C4-2B (cell line): ENCODE measurements around the gene GRM4.

Experiments used
- H3K27ac ChIP-seq: fragments of 450-650 bp; 2 replicates; pipeline ENCODE4 v1.5.1; 2017
- ZFX ChIP-seq: fragments of 450-650 bp; IDR thresholded peaks from 2 replicates; pipeline ENCODE4 v1.6.1; 2017
- TF ChIP-seq, protein P1 (sequence below): fragments of 450-650 bp; conservative IDR thresholded peaks from 2 replicates; pipeline ENCODE4 v1.5.1; 2017; ENCODE audit warnings: mild to moderate bottlenecking

GRM4 gene

DNA sequence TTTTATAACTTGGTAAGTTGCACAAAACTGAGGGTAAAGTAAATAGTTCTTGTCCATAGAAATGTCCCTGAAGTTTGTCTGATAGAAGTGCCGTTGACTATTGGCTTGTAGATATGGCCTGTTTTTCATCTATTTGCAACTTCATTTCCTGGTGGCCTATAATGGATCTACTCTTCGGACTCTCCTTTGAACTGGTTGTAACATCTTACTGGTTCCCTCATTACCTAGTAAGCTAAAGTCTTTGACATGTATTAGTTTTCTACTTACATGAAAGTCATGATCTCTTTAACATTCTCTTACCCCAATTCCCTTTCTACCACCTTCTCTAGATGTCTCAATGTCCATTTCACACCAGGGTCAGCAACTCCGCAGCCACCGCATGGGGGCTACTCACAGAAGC, 146.3 kb downstream of the GRM4 start:
- no peak overlapping the region for H3K27ac ChIP-seq
- TF ChIP-seq ZFX = no peak
- TF ChIP-seq, protein P1, sequence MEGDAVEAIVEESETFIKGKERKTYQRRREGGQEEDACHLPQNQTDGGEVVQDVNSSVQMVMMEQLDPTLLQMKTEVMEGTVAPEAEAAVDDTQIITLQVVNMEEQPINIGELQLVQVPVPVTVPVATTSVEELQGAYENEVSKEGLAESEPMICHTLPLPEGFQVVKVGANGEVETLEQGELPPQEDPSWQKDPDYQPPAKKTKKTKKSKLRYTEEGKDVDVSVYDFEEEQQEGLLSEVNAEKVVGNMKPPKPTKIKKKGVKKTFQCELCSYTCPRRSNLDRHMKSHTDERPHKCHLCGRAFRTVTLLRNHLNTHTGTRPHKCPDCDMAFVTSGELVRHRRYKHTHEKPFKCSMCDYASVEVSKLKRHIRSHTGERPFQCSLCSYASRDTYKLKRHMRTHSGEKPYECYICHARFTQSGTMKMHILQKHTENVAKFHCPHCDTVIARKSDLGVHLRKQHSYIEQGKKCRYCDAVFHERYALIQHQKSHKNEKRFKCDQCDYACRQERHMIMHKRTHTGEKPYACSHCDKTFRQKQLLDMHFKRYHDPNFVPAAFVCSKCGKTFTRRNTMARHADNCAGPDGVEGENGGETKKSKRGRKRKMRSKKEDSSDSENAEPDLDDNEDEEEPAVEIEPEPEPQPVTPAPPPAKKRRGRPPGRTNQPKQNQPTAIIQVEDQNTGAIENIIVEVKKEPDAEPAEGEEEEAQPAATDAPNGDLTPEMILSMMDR = no peak

DNA sequence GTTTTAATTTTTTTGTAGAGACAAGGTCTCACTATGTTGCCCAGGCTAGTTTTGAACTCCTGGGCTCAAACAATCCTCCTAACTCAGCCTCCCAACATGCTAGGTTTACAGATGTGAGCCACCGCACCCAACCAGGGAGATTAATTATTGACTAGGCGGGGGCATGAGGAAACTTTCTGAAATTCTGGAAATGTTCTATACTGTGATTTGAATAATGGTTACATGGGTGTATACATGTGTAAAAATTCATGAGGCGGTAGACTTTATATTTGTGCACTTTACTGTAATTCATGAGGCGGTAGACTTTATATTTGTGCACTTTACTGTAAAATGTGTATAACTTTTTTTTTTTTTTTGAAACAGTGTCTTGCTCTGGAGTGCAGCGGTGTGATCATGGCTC, 147.2 kb downstream of the GRM4 start:
- no peak for TF ChIP-seq ZFX
- TF ChIP-seq, protein P1 = no peak
- H3K27ac ChIP-seq = no peak overlapping the region

DNA sequence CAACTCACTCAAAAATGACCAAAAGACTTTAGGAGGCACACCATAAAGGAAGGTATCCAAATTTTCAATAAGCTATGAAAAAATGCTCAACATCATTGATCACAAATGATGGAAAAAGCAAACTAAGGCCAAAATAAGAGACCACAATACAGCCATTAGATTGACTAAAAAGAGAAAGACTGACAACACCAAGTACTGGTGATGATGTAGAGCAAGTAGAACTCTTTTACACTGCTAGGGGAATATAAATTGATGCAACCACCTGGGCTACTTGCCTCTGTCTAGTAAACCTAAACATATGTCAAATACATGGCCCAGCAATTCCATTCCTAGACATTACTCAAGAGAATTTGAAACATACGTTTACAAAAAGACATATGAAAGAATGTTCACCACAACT, 148.6 kb downstream of the GRM4 start:
- TF ChIP-seq, protein P1 = no peak
- no peak for TF ChIP-seq ZFX
- H3K27ac ChIP-seq = no peak overlapping the region

DNA sequence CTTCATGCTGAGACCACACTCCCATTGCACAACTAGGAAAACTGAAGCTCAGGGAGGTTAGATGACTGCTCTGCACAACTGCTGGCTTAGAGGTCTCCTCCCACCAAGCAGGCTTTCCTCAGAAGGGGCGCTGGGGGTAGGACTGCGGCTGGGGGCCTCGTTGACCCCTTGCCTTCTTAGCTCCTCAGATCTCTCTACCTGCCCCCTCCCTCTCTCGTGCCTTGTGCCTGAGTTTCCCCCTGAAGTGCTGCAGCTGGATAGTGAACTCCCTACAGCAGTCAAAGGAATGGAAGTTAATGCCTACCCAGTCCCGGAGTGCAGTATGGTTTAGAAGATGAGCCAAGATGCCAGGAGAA, 149.8 kb downstream of the GRM4 start:
- no peak overlapping the region for H3K27ac ChIP-seq
- TF ChIP-seq, protein P1 = no peak
- TF ChIP-seq ZFX = no peak

DNA sequence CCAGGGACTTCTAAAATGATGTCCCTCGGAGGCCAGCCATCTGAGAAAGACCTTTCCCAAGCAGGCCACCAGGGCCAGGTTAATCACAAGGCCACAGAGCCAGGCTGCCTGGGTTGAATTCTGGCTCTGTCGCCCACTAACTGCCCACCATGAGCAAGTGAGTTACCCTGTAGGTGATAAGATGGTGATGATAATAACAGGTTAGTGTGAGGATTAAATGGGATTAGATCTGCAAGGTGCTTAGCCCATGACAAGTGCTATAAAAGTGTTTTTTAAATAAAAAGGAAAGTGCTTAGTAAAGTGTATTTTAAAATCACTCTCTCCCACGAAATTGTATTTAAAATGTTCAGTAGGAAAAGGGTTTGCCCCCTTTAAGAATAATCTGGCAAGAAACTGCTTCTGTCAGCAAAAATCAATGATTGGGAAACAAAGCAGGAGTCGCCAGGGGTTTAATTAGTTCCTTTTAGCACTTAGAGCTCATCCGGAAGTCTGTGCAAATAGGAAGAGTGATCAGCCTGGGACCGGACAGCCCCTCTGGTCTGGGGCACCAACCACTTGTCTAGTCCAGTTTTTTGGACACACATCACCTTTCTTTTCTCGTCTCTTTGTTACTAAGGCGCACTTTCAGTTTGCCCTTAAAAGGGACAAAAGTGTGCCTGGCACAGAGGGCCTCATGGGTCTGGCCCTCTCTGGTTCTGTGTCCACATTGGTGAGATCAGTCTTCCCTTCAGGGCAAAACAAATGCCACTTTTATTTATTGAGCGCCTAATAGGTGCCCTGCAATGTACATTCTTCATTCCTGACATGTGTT, 150.4 kb downstream of the GRM4 start:
- TF ChIP-seq, protein P1 = no peak
- no peak for TF ChIP-seq ZFX
- H3K27ac ChIP-seq = no peak overlapping the region

DNA sequence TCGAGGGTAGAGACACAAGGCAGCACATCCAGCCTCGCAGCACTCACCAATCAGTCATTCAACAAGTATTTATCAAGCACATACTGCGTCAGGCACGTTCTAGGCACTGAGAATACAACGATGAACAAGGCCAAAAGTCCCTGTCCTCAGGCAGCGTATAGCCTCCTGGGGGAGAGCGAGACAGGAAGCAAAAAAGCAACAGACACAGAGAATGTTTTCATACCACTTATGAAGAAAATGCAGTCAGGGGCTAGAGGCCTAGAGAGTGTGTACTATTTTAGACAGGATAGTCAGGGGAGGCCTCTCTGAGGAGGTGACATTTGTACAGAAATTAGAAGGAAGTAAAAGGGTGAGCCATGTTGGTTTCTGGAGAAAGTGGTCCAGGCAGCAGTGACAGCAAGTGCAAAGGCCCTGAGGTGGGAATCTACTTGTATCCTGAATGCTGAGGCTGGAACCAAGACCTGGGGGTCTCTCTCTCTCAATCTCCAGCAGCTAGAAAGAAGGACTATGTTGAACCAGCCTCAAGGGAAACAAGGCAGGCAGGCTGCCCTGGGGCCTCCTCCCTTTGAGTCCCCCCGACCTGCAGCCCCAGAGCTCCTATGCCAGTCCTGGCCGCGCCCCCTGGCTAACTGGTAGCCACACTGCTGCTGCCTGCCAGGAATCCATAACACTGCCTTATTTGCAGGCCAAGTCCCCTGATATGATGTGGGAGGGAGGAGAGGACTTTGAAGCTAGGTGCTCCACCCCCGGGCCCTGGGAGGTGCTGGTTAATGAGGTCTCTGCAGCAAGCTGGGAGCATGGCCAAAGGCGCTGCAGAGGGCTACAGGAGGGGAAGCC, 151.2 kb downstream of the GRM4 start:
- H3K27ac ChIP-seq = no peak overlapping the region
- TF ChIP-seq, protein P1 = no peak
- no peak for TF ChIP-seq ZFX
